HG02973 (cell line): ENCODE results near the gene ATP5F1E.
A peak's percentile ranks its signal among the peaks of the same experiment; 100 is the strongest.
"Not testable (repeated sequence)": the region's sequence is repeated elsewhere in the genome, so short reads cannot be mapped to it uniquely, and the experiment has no call there.

Source experiments
- ATAC-seq: cut with Tn5 transposase; IDR thresholded peaks from one replicate; pipeline ENCODE4 v1.9.1; 2021; ENCODE audit warnings: moderate library complexity; ENCODE audit not compliant: unreplicated experiment

The ATP5F1E gene

GRCh38 chr20:59022754-59023153 lies 9.4 kb downstream of the ATP5F1E start:
- no peak for ATAC-seq

GRCh38 chr20:59020938-59021551 lies 11.1 kb downstream of the ATP5F1E start:
- ATAC-seq: no peak

- no peak for ATAC-seq
These were observed 12.9 kb downstream of the ATP5F1E start, which contains the start of gene TUBB1 for GRCh38 chr20:59019217-59019616. Gene TUBB1, plus strand, starts transcription at chr20:59019429. Its CDS starts 94 bp downstream, at chr20:59019523.

- no peak for ATAC-seq
These were observed 13.3 kb downstream of the ATP5F1E start for GRCh38 chr20:59018817-59019216.

GRCh38 chr20:59017493-59018231 lies 14.5 kb downstream of the ATP5F1E start:
- ATAC-seq: no peak

GRCh38 chr20:59016795-59017492 lies 15.2 kb downstream of the ATP5F1E start:
- no peak for ATAC-seq

- ATAC-seq: no peak
These were observed 16.1 kb downstream of the ATP5F1E start for GRCh38 chr20:59015812-59016711.

GRCh38 chr20:59015411-59015810 lies 16.7 kb downstream of the ATP5F1E start:
- no peak for ATAC-seq

- ATAC-seq: no peak
These were observed 17.3 kb downstream of the ATP5F1E start for GRCh38 chr20:59014680-59015389.

- ATAC-seq: no peak
These were observed 18.1 kb downstream of the ATP5F1E start for GRCh38 chr20:59013959-59014608.

- ATAC-seq: no peak
These were observed 18.8 kb downstream of the ATP5F1E start for GRCh38 chr20:59013031-59013951.

- ATAC-seq: not testable (repeated sequence)
These were observed 20.3 kb downstream of the ATP5F1E start for GRCh38 chr20:59011874-59012157.

GRCh38 chr20:59010995-59011873 lies 20.9 kb downstream of the ATP5F1E start:
- no peak for ATAC-seq

- ATAC-seq: no peak
These were observed 21.7 kb downstream of the ATP5F1E start for GRCh38 chr20:59010321-59010994.

GRCh38 chr20:59008715-59009336 lies 23.3 kb downstream of the ATP5F1E start:
- ATAC-seq: no peak

- ATAC-seq: peak; percentile 27
These were observed 24.2 kb downstream of the ATP5F1E start for GRCh38 chr20:59007665-59008511.
